K562 (cell line): ENCODE results near the gene INHBC. TPM values are rescaled to one million over a fixed set of nuclear protein-coding genes. Genes with fewer than 3 reads are reported as not detected.

ENCODE experiments used
- ATAC-seq: fragments of 200-7000 bp; cut with Tn5 transposase; 3 replicates; pipeline ENCODE4 v1.9.1; 2020; ENCODE audit warnings: moderate library complexity
- BruUV-seq: library from RNA; stranded (reverse); fragments of 400-500 nt; replicated peaks from 2 replicates; lab custom pipeline; 2021; lab: Mats Ljungman, UMichigan
- CTCF ChIA-PET: fragments of 300-600 bp; formaldehyde crosslinking; extraction: SDS; loops from one replicate; lab custom pipeline; 2021; ENCODE audit warnings: low intra/inter-chr PET ratio; lab: Yijun Ruan, JAX
- POLR2A ChIA-PET: fragments of 300-600, 350-650 bp; sonication (Branson Sonifier 250); formaldehyde crosslinking; extraction: SDS; loops from one replicate; lab custom pipeline; 2021; ENCODE audit warnings: antibody characterized with exemption, inconsistent platforms; lab: Yijun Ruan, JAX
- DNase-seq, 4 experiments: peaks; one replicate each; pipeline versions ENCODE4 v3.0.0 to v3.0.0-alpha.2; 2011 to 2018; ENCODE audit warnings: low spot score in 3 of 4, mixed read lengths in 3 of 4; ENCODE audit errors: extremely low read depth in 1 of 4
- FAIRE-seq: peaks from 2 replicates; lab custom pipeline; 2011; peaks lifted over from hg19 to GRCh38; lab: Jason Lieb, UNC
- H2AFZ ChIP-seq: 2 replicates; pipeline ENCODE4 v1.6.0; 2011; ENCODE audit warnings: low read depth, low read length, control low read depth, inconsistent platforms
- H3K27ac ChIP-seq: fragments of 200-600 bp; 3 replicates; pipeline ENCODE4 v1.8.0; 2011; ENCODE audit warnings: low read depth, mild to moderate bottlenecking, control low read depth, inconsistent platforms, low read length, moderate library complexity, mixed read lengths; ENCODE audit errors: extremely low read depth
- H3K27me3 ChIP-seq, 2 experiments: fragments of 300-600 bp in 1 of 2; 2 replicates in 1 of 2; 3 replicates in 1 of 2; pipeline versions ENCODE4 v1.6.0 to v1.8.0; 2011; ENCODE audit warnings: inconsistent platforms in 2 of 2, low read length in 2 of 2, mild to moderate bottlenecking in 1 of 2, mixed read lengths in 1 of 2, moderate library complexity in 1 of 2; ENCODE audit not compliant: control insufficient read depth in 2 of 2, insufficient read depth in 2 of 2
- H3K36me3 ChIP-seq: fragments of 300-600 bp; 3 replicates; pipeline ENCODE4 v1.8.0; 2011; ENCODE audit warnings: mild to moderate bottlenecking, low read length, inconsistent platforms; ENCODE audit not compliant: control insufficient read depth, insufficient read depth
- H3K4me1 ChIP-seq, 2 experiments: fragments of 200-600 bp in 1 of 2; replicated peaks in 1 of 2; 2 replicates in 1 of 2; 3 replicates in 1 of 2; pipeline versions ENCODE4 v1.5.1 to v1.8.0; 2011; ENCODE audit warnings: inconsistent platforms in 2 of 2, low read length in 2 of 2, mild to moderate bottlenecking in 1 of 2, mixed read lengths in 1 of 2, moderate library complexity in 1 of 2; ENCODE audit not compliant: control insufficient read depth in 2 of 2, insufficient read depth in 2 of 2
- H3K4me2 ChIP-seq: 2 replicates; pipeline ENCODE4 v1.6.1; 2011; ENCODE audit warnings: low read length, control low read depth, inconsistent platforms, mixed read lengths; ENCODE audit not compliant: insufficient read depth
- H3K4me3 ChIP-seq: fragments of 200-600 bp; sonication (generic), shearing (Covaris generic); 2 replicates; pipeline ENCODE4 v1.5.1; 2016; ENCODE audit warnings: control low read depth, inconsistent platforms
- H3K79me2 ChIP-seq: fragments of 200-600 bp; 3 replicates; pipeline ENCODE4 v1.8.0; 2011; ENCODE audit warnings: low read length, inconsistent platforms; ENCODE audit not compliant: control insufficient read depth, insufficient read depth
- H3K9ac ChIP-seq, 2 experiments: 2 replicates each; pipeline versions ENCODE4 v1.6.0 to v1.6.1; 2011; ENCODE audit warnings: low read depth in 2 of 2, low read length in 2 of 2, control low read depth in 1 of 2, inconsistent platforms in 1 of 2, mild to moderate bottlenecking in 1 of 2, mixed read lengths in 1 of 2; ENCODE audit not compliant: insufficient read depth in 1 of 2
- H3K9me1 ChIP-seq: one replicate; pipeline ENCODE4 v1.6.0; 2011; ENCODE audit warnings: inconsistent platforms, mild to moderate bottlenecking, low read length, moderate library complexity; ENCODE audit not compliant: control insufficient read depth, insufficient read depth
- H3K9me3 ChIP-seq: replicated peaks from 2 replicates; pipeline ENCODE4 v1.5.1; 2011; ENCODE audit warnings: low read depth, low read length, inconsistent platforms; ENCODE audit not compliant: control insufficient read depth, insufficient read depth
- H4K20me1 ChIP-seq: replicated peaks from 2 replicates; pipeline ENCODE4 v1.6.1; 2011; ENCODE audit warnings: low read length, inconsistent platforms, mixed read lengths; ENCODE audit not compliant: control insufficient read depth, insufficient read depth
- FOXP1 ChIP-seq: sonication (generic); formaldehyde crosslinking; IDR thresholded peaks from 2 replicates; pipeline ENCODE4 v1.8.0; 2022; ENCODE audit warnings: mild to moderate bottlenecking, missing genetic modification reagents
- HEY1 ChIP-seq: fragments of 250-450 bp; sonication (Bioruptor Pico); IDR thresholded peaks from 2 replicates; pipeline ENCODE4 v1.5.0; 2020; ENCODE audit warnings: mild to moderate bottlenecking, moderate library complexity, borderline replicate concordance
- HMG20B ChIP-seq: fragments of 250-450 bp; sonication (Bioruptor Pico); IDR thresholded peaks from 2 replicates; pipeline ENCODE4 v1.5.0; 2021; ENCODE audit warnings: mild to moderate bottlenecking
- HNRNPLL ChIP-seq: fragments of 200-400 bp; formaldehyde crosslinking; IDR thresholded peaks from 2 replicates; pipeline ENCODE4 v1.6.1; 2017; ENCODE audit warnings: low read length, low read depth, mild to moderate bottlenecking; ENCODE audit not compliant: poor library complexity, severe bottlenecking
- MEIS2 ChIP-seq: fragments of 450-650 bp; IDR thresholded peaks from 2 replicates; pipeline ENCODE4 v1.6.1; 2014; ENCODE audit warnings: mild to moderate bottlenecking; ENCODE audit not compliant: partially characterized antibody
- MTA2 ChIP-seq: fragments of 450-650 bp; IDR thresholded peaks from 2 replicates; pipeline ENCODE4 v1.6.1; 2016; ENCODE audit warnings: low read depth
- POLR2AphosphoS2 ChIP-seq: IDR thresholded peaks from 2 replicates; pipeline ENCODE4 v1.6.1; 2012; ENCODE audit warnings: low read length, improper control_type of control experiment
- SMARCA5 ChIP-seq: fragments of 450-650 bp; IDR thresholded peaks from 2 replicates; pipeline ENCODE4 v1.6.1; 2016
- ZNF274 ChIP-seq: IDR thresholded peaks from 2 replicates; pipeline ENCODE4 v1.6.1; 2011; ENCODE audit warnings: low read depth, mild to moderate bottlenecking, low read length, moderate library complexity, borderline replicate concordance
- ZNF384 ChIP-seq: IDR thresholded peaks from 2 replicates; pipeline ENCODE4 v1.6.1; 2012; ENCODE audit warnings: low read depth, low read length, improper control_type of control experiment
- ZSCAN29 ChIP-seq: fragments of 450-650 bp; IDR thresholded peaks from 2 replicates; pipeline ENCODE4 v1.6.1; 2017
- WGBS: fragments of 100-300 bp; shearing (Covaris generic); methylation state at CpG from one replicate; pipeline ENCODE4 v1.1.6; 2016; ENCODE audit warnings: low coverage, mixed read lengths; ENCODE audit not compliant: insufficient coverage; ENCODE audit errors: missing lambda C conversion rate; 5-methylcytosine and 5-hydroxymethylcytosine counted together
- in situ Hi-C: fragments of 300-500 bp; cut with MboI; formaldehyde crosslinking; loops from 4 replicates; pipeline ENCODE4 v1.15.0; 2018; ENCODE audit warnings: inconsistent platforms, mixed read lengths
- intact Hi-C: fragments of 100-400 bp; cut with micrococcal nuclease; formaldehyde crosslinking; loops from 2 replicates; pipeline ENCODE4 v1.14.2; 2022
- polyA plus RNA-seq, 8 experiments: library from polyadenylated mRNA; depleted of rRNA in 4 of 8; stranded (reverse) in 5 of 8; unstranded in 3 of 8; fragments of >200 nt; fragmentation: Nextera tagmentation in 2 of 8; fragmentation: Illumina TruSeq in 1 of 8; extraction: Ambion mirVana in 2 of 8; extraction: Trizol in 1 of 8; gene quantifications; 2 replicates each; pipeline versions ENCODE4 v1.2.1 to v1.2.3, GENCODE V29; 2011 to 2014; ENCODE audit warnings: inconsistent platforms in 1 of 8, missing spikeins in 1 of 8
- total RNA-seq, 7 experiments: library from RNA; depleted of rRNA in 6 of 7; stranded (reverse); fragments of >200 nt in 6 of 7; fragmentation: Illumina TruSeq in 2 of 7; extraction: Trizol in 2 of 7; gene quantifications; 2 replicates each; pipeline versions ENCODE4 v1.2.1 to v1.2.3, GENCODE V29; 2011 to 2021; ENCODE audit warnings: low replicate concordance in 1 of 7
- TF ChIP-seq, protein P1 (sequence below), 2 experiments: fragments of 200-800 bp in 1 of 2; sonication (Bioruptor generic) in 1 of 2; sonication (generic) in 1 of 2; formaldehyde crosslinking in 1 of 2; IDR thresholded peaks in 1 of 2; conservative IDR thresholded peaks in 1 of 2; 2 replicates each; pipeline versions ENCODE4 v1.5.0 to v1.6.1; 2016 to 2020; ENCODE audit warnings: missing compliant biosample characterization in 1 of 2, missing genetic modification characterization in 1 of 2, missing genetic modification reagents in 1 of 2
- TF ChIP-seq, protein P2 (sequence below): fragments of 150-350 bp; IDR thresholded peaks from 2 replicates; pipeline ENCODE4 v1.6.1; 2014; ENCODE audit warnings: low read depth, mild to moderate bottlenecking, low read length, borderline replicate concordance
- TF ChIP-seq, protein P3 (sequence below): fragments of 250-450 bp; sonication (Bioruptor Pico); IDR thresholded peaks from 2 replicates; pipeline ENCODE4 v1.5.0; 2020; ENCODE audit warnings: mild to moderate bottlenecking
- TF ChIP-seq, protein P4 (sequence below): sonication (generic); formaldehyde crosslinking; IDR thresholded peaks from 2 replicates; pipeline ENCODE4 v1.8.1; 2023; ENCODE audit warnings: mild to moderate bottlenecking, missing genetic modification reagents

The INHBC gene
- total and polyA plus RNA-seq, 9 of the 15 experiments (the other 6 are each of a cell fraction or from before 2014, with no cell fraction given) = 0.07 to 0.24 (median 0.15) TPM; not detected in 4

DNA sequence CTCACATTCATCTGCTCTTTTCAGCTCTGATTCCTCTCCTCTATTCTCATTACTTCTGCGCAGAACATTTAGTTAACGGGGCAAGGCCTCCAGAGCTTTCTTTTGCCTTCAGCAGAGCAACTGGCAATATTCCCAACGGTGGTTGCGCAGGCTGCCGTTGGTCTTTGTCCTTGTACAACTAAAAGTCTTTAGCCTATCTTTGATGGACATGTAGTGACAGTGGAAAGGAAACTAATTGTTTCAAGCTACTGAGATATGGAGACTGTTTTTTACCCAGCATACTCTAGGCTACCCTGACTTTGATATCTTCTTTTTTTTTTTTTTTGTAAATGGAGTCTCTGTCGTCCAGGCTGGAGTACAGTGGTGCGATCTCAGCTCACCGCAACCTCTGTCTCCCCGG lies 16.3 kb upstream of the INHBC start:
- in situ Hi-C loops = no loop called here
- H3K9me1 ChIP-seq = no peaks in the 10 kb centered on the region
- no peaks in the 10 kb centered on the region for H4K20me1 ChIP-seq
- no peaks in the 10 kb centered on the region for H3K27me3 ChIP-seq
- peaks cover 7% of the 10 kb centered on the region; the same call in 1 of the 3 replicates for H3K36me3 ChIP-seq
- peak overlapping the region; percentile 12; the same call in 1 of the 2 replicates for H2AFZ ChIP-seq
- peak overlapping the region in 1 of 2 experiments; percentile 42; a peak in 1 of 4 replicates for H3K9ac ChIP-seq
- CTCF ChIA-PET = no interaction called here
- POLR2A ChIA-PET = interaction anchor here (0.7 to 1.8 kb wide), 7 partner anchors 8 to 102 kb away, joined by 3 to 11 read pairs (median 4); partner anchors contain the start of genes DDIT3 and INHBC
- 47% methylated on average over 9 of the region's 9 CpGs for WGBS
- peak overlapping the region; percentile 46; the same call in 1 of the 3 replicates for H3K27ac ChIP-seq
- H3K79me2 ChIP-seq = peaks cover 11% of the 10 kb centered on the region; the same call in 2 of the 3 replicates
- ATAC-seq = peak; percentile 60
- peak in 1 of 4 experiments; percentile 18 for DNase-seq
- H3K4me1 ChIP-seq = peaks cover 14 to 22% of the 10 kb centered on the region in 2 experiments
- H3K9me3 ChIP-seq = no peaks in the 10 kb centered on the region
- FAIRE-seq = peak; percentile 49
- no TSS peak for BruUV-seq
- no peak overlapping the region for H3K4me3 ChIP-seq
- intact Hi-C loops = no loop called here
- peak overlapping the region; percentile 24; the same call in 1 of the 2 replicates for H3K4me2 ChIP-seq
- TF ChIP-seq, protein P1, sequence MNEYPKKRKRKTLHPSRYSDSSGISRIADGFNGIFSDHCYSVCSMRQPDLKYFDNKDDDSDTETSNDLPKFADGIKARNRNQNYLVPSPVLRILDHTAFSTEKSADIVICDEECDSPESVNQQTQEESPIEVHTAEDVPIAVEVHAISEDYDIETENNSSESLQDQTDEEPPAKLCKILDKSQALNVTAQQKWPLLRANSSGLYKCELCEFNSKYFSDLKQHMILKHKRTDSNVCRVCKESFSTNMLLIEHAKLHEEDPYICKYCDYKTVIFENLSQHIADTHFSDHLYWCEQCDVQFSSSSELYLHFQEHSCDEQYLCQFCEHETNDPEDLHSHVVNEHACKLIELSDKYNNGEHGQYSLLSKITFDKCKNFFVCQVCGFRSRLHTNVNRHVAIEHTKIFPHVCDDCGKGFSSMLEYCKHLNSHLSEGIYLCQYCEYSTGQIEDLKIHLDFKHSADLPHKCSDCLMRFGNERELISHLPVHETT (CRISPR knock-in tag; conservative IDR thresholded peaks at IDR 0.05 in 1 of 2, IDR thresholded peaks at IDR 0.05 in 1 of 2) = 0 out of 4 replicates have a peak, but pooled peaks of 1 of the 2 experiments have one; percentile 21
- TF ChIP-seq MEIS2 (peak; percentile 54), HEY1 (no peak), FOXP1 (no peak), POLR2AphosphoS2 (no peak), SMARCA5 (no peak), HNRNPLL (peak; percentile 79), HMG20B (CRISPR knock-in tag) (no peak), ZNF384 (peak; percentile 56; the same call in 1 of the 2 replicates), MTA2 (no peak), ZNF274 (no peak), ZSCAN29 (no peak)
- TF ChIP-seq, protein P2, sequence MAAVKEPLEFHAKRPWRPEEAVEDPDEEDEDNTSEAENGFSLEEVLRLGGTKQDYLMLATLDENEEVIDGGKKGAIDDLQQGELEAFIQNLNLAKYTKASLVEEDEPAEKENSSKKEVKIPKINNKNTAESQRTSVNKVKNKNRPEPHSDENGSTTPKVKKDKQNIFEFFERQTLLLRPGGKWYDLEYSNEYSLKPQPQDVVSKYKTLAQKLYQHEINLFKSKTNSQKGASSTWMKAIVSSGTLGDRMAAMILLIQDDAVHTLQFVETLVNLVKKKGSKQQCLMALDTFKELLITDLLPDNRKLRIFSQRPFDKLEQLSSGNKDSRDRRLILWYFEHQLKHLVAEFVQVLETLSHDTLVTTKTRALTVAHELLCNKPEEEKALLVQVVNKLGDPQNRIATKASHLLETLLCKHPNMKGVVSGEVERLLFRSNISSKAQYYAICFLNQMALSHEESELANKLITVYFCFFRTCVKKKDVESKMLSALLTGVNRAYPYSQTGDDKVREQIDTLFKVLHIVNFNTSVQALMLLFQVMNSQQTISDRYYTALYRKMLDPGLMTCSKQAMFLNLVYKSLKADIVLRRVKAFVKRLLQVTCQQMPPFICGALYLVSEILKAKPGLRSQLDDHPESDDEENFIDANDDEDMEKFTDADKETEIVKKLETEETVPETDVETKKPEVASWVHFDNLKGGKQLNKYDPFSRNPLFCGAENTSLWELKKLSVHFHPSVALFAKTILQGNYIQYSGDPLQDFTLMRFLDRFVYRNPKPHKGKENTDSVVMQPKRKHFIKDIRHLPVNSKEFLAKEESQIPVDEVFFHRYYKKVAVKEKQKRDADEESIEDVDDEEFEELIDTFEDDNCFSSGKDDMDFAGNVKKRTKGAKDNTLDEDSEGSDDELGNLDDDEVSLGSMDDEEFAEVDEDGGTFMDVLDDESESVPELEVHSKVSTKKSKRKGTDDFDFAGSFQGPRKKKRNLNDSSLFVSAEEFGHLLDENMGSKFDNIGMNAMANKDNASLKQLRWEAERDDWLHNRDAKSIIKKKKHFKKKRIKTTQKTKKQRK = no peak
- TF ChIP-seq, protein P3, sequence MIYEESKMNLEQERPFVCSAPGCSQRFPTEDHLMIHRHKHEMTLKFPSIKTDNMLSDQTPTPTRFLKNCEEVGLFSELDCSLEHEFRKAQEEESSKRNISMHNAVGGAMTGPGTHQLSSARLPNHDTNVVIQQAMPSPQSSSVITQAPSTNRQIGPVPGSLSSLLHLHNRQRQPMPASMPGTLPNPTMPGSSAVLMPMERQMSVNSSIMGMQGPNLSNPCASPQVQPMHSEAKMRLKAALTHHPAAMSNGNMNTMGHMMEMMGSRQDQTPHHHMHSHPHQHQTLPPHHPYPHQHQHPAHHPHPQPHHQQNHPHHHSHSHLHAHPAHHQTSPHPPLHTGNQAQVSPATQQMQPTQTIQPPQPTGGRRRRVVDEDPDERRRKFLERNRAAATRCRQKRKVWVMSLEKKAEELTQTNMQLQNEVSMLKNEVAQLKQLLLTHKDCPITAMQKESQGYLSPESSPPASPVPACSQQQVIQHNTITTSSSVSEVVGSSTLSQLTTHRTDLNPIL (CRISPR knock-in tag) = no peak
- TF ChIP-seq, protein P4, sequence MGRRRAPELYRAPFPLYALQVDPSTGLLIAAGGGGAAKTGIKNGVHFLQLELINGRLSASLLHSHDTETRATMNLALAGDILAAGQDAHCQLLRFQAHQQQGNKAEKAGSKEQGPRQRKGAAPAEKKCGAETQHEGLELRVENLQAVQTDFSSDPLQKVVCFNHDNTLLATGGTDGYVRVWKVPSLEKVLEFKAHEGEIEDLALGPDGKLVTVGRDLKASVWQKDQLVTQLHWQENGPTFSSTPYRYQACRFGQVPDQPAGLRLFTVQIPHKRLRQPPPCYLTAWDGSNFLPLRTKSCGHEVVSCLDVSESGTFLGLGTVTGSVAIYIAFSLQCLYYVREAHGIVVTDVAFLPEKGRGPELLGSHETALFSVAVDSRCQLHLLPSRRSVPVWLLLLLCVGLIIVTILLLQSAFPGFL (CRISPR knock-in tag) = no peak
